C4-2B (cell line): ENCODE measurements around the gene THAP9.
"Not testable (repeated sequence)": the region's sequence is repeated elsewhere in the genome, so short reads cannot be mapped to it uniquely, and the experiment has no call there.

Experiments
- H3K27ac ChIP-seq: fragments of 450-650 bp; 2 replicates; pipeline ENCODE4 v1.5.1; 2017
- CTCF ChIP-seq: fragments of 450-650 bp; conservative IDR thresholded peaks from 2 replicates; pipeline ENCODE4 v1.5.1; 2017; ENCODE audit warnings: mild to moderate bottlenecking
- ZFX ChIP-seq: fragments of 450-650 bp; IDR thresholded peaks from 2 replicates; pipeline ENCODE4 v1.6.1; 2017

Gene THAP9

GRCh38 chr4:82909326-82909725, 8.8 kb downstream of the THAP9 start:
- TF ChIP-seq CTCF = no peak
- no peak for TF ChIP-seq ZFX
- H3K27ac ChIP-seq = no peak overlapping the region

- H3K27ac ChIP-seq = no peak overlapping the region
- TF ChIP-seq CTCF (no peak), ZFX (no peak)
Measured at GRCh38 chr4:82913305-82913704, 12.8 kb downstream of the THAP9 start.

GRCh38 chr4:82913968-82914367, 13.4 kb downstream of the THAP9 start:
- H3K27ac ChIP-seq = not testable (repeated sequence)

GRCh38 chr4:82918091-82918490, 17.6 kb downstream of the THAP9 start:
- TF ChIP-seq ZFX (no peak), CTCF (no peak)
- no peak overlapping the region for H3K27ac ChIP-seq

GRCh38 chr4:82919386-82919785, 18.9 kb downstream of the THAP9 start:
- H3K27ac ChIP-seq = no peak overlapping the region
- TF ChIP-seq ZFX (no peak), CTCF (no peak)

GRCh38 chr4:82921795-82922194, 21.3 kb downstream of the THAP9 start:
- TF ChIP-seq ZFX (no peak), CTCF (no peak)

GRCh38 chr4:82930848-82931755, 30.6 kb downstream of the THAP9 start:
- no peak for TF ChIP-seq CTCF
- no peak for TF ChIP-seq ZFX
- no peak overlapping the region for H3K27ac ChIP-seq

More at GRCh38 chr4:82921795-82922194, 21.3 kb downstream of the THAP9 start:
- no peak overlapping the region for H3K27ac ChIP-seq

- no peak for TF ChIP-seq CTCF
- no peak for TF ChIP-seq ZFX
- H3K27ac ChIP-seq = no peak overlapping the region
Measured at GRCh38 chr4:82934441-82934840, 33.9 kb downstream of the THAP9 start.
